Uterus (tissue), 4 donors: ENCODE measurements around the gene PUS1. TPM values are rescaled to one million over a fixed set of nuclear protein-coding genes. Genes with fewer than 3 reads are reported as not detected.

Experiments used
- DNase-seq, 2 donors: peaks; one replicate each; pipeline ENCODE4 v3.0.0-alpha.2; 2019 to 2020
- H3K27ac ChIP-seq, 2 donors: fragments of 200-600 bp; sonication (generic); 1 replicate in 1 of 2; 2 replicates in 1 of 2; pipeline ENCODE4 v1.5.1; 2016 to 2018
- H3K27me3 ChIP-seq, 2 donors: fragments of 200-600 bp; sonication (generic); one replicate each; pipeline ENCODE4 v1.5.1; 2018 to 2019; ENCODE audit warnings: control low read depth in 1 of 2
- H3K36me3 ChIP-seq, 2 donors: fragments of 200-600 bp; sonication (generic); one replicate each; pipeline ENCODE4 v1.5.1; 2019; ENCODE audit warnings: control low read depth in 1 of 2
- H3K4me1 ChIP-seq, 2 donors: fragments of 200-600 bp; sonication (generic); one replicate each; pipeline ENCODE4 v1.5.1; 2018 to 2019; ENCODE audit warnings: control low read depth in 1 of 2
- H3K4me3 ChIP-seq, 2 donors: fragments of 200-600 bp; sonication (generic); 1 replicate in 1 of 2; 2 replicates in 1 of 2; pipeline ENCODE4 v1.5.1; 2018 to 2019; ENCODE audit warnings: mild to moderate bottlenecking in 1 of 2
- H3K9me3 ChIP-seq, 2 donors: fragments of 200-600 bp; sonication (generic); one replicate each; pipeline ENCODE4 v1.5.1; 2019; ENCODE audit warnings: control low read depth in 1 of 2
- POLR2A ChIP-seq, 2 donors: fragments of 450-650 bp; IDR thresholded peaks; one replicate each; pipeline ENCODE4 v1.6.1; 2016; ENCODE audit warnings: antibody characterized with exemption in 2 of 2, mild to moderate bottlenecking in 1 of 2, moderate library complexity in 1 of 2
- intact Hi-C: fragments of 100-400 bp; cut with DNase I; formaldehyde crosslinking; loops from one replicate; pipeline ENCODE4 v1.15.1; 2023; ENCODE audit warnings: low total_unique reads
- total RNA-seq, 4 donors: library from RNA; depleted of rRNA in 3 of 4; stranded (reverse); fragments of >200 nt in 3 of 4; gene quantifications; one replicate each; pipeline versions ENCODE4 v1.1.0 to v1.2.4, GENCODE V29; 2014 to 2023
- TF ChIP-seq, protein P1 (sequence below), 4 experiments: fragments of 200-600 bp in 2 of 4; fragments of 450-650 bp in 2 of 4; sonication (generic) in 2 of 4; IDR thresholded peaks; one replicate each; pipeline ENCODE4 v1.5.1; 2016 to 2019; ENCODE audit warnings: antibody characterized with exemption in 4 of 4, mild to moderate bottlenecking in 2 of 4, moderate library complexity in 1 of 4
- donor health status: DM: yes; HTN: yes; CAD: no.

Gene PUS1
- total RNA-seq, 4 donors from 2014 or later: 0.59 to 29.2 (median 12.5) TPM

DNA sequence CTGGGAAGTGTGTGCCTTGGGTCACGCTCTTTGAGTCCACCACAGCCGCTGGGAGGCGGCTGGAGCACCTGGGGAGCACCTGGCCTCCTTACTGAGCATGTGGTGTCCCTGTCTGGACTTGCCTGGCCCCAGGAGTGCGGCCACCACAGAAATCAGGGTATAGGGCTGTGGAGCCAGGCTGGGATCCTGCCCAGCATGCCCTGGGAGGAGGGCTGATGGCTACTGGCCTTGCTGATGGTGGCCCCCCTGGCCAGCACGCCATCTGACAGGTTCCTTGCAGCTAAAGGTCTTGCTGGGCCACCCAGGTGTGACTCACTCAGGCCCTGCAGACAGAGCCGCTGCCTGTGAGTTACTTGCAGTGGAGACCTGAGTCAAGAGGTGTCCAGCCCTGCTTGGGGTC is 28.7 kb upstream of the PUS1 start:
- Histone ChIP-seq H3K9me3 (no peaks in the 10 kb centered on the region), H3K27ac (no peak overlapping the region), H3K36me3 (no peaks in the 10 kb centered on the region), H3K27me3 (no peaks in the 10 kb centered on the region), H3K4me3 (no peak overlapping the region), H3K4me1 (peaks cover 0 to 24% of the 10 kb centered on the region in 2 donors)
- intact Hi-C loops: no loop called here
- no peak for DNase-seq
- TF ChIP-seq POLR2A (IDR thresholded peaks at IDR 0.05): no peak
- TF ChIP-seq, protein P1, sequence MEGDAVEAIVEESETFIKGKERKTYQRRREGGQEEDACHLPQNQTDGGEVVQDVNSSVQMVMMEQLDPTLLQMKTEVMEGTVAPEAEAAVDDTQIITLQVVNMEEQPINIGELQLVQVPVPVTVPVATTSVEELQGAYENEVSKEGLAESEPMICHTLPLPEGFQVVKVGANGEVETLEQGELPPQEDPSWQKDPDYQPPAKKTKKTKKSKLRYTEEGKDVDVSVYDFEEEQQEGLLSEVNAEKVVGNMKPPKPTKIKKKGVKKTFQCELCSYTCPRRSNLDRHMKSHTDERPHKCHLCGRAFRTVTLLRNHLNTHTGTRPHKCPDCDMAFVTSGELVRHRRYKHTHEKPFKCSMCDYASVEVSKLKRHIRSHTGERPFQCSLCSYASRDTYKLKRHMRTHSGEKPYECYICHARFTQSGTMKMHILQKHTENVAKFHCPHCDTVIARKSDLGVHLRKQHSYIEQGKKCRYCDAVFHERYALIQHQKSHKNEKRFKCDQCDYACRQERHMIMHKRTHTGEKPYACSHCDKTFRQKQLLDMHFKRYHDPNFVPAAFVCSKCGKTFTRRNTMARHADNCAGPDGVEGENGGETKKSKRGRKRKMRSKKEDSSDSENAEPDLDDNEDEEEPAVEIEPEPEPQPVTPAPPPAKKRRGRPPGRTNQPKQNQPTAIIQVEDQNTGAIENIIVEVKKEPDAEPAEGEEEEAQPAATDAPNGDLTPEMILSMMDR (IDR thresholded peaks at IDR 0.05): no peak

- Histone ChIP-seq H3K27me3 (no peaks in the 10 kb centered on the region), H3K4me3 (no peak overlapping the region), H3K4me1 (peaks cover 0 to 24% of the 10 kb centered on the region in 2 donors), H3K27ac (peak overlapping the region in 1 of 2 donors; percentile 4), H3K9me3 (no peaks in the 10 kb centered on the region), H3K36me3 (no peaks in the 10 kb centered on the region)
- no peak for DNase-seq
- TF ChIP-seq, protein P1 (IDR thresholded peaks at IDR 0.05): no peak
- no peak for TF ChIP-seq POLR2A (IDR thresholded peaks at IDR 0.05)
- intact Hi-C loops: no loop called here
Observed at GRCh38 chr12:131901431-131902331, 27.4 kb upstream of the PUS1 start.

GRCh38 chr12:131902332-131903241 is 26.5 kb upstream of the PUS1 start:
- DNase-seq: no peak
- H3K36me3 ChIP-seq: no peaks in the 10 kb centered on the region
- TF ChIP-seq POLR2A (IDR thresholded peaks at IDR 0.05): no peak
- TF ChIP-seq, protein P1 (IDR thresholded peaks at IDR 0.05): no peak
- H3K4me3 ChIP-seq: no peak overlapping the region
- H3K9me3 ChIP-seq: no peaks in the 10 kb centered on the region
- intact Hi-C loops: no loop called here
- peak overlapping the region in 1 of 2 donors; percentile 4 for H3K27ac ChIP-seq
- H3K4me1 ChIP-seq: peaks cover 0 to 17% of the 10 kb centered on the region in 2 donors
- no peaks in the 10 kb centered on the region for H3K27me3 ChIP-seq

DNA sequence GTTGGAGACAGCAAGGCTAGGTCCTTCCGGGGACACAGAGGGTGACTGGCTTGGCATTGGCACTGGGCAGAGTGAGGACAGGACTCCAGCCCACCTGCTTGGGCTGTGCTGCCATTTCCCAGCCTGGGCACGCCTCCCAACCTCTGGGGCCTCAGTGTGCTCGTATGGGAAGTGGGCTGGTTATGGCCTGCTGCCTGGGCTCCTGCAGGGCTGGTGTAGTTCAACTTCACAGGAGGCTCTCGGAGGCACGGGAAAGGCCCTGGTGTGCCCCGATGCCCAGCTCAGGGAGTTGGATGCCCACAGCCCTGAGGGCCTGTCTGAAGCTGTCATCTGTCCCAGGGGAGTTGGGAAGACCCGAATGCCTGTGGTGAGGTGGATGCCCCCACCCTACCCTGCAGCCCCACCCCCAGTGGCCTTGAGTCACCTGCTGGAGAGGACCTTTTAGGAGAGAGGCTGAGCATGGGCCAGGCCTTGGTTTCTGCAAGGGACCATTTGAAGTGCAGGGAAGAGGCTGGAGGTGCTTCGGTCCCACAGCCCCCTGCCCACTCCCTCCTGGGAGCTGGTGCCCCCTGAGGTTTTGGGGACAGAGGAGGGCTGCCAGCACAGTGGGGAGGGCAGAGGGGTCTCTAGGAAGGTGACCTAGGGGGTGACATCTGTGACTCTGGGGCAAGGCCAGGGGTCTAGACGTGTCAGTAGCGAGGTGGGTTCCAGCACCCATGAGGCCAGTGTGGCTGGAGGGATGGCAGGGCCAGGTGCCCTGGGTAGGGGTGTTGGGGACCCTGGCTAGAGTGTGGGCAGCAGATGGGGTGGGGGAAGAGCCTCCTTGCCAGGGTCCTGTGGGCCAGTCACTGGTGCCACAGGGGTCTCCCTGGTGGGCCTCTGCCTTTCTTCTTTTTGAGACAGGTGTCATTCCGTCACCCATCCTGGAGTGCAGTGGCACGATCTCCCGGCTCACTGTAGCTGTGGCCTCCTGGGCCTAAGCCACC is 25.5 kb upstream of the PUS1 start:
- H3K27ac ChIP-seq: no peak overlapping the region
- H3K27me3 ChIP-seq: no peaks in the 10 kb centered on the region
- no peak for TF ChIP-seq POLR2A (IDR thresholded peaks at IDR 0.05)
- TF ChIP-seq, protein P1 (IDR thresholded peaks at IDR 0.05): no peak
- no peaks in the 10 kb centered on the region for H3K9me3 ChIP-seq
- no peak overlapping the region for H3K4me3 ChIP-seq
- peaks cover 0 to 17% of the 10 kb centered on the region in 2 donors for H3K4me1 ChIP-seq
- DNase-seq: no peak
- intact Hi-C loops: no loop called here
- no peaks in the 10 kb centered on the region for H3K36me3 ChIP-seq
